GM19395 (cell line): ENCODE results near the gene CENPM.

Experiments
- ATAC-seq: cut with Tn5 transposase; IDR thresholded peaks from one replicate; pipeline ENCODE4 v1.9.1; 2021; ENCODE audit warnings: mild to moderate bottlenecking, moderate library complexity; ENCODE audit not compliant: unreplicated experiment

Gene CENPM

GRCh38 chr22:41900652-41901312, 46.2 kb downstream of the CENPM start:
- no peak for ATAC-seq

DNA sequence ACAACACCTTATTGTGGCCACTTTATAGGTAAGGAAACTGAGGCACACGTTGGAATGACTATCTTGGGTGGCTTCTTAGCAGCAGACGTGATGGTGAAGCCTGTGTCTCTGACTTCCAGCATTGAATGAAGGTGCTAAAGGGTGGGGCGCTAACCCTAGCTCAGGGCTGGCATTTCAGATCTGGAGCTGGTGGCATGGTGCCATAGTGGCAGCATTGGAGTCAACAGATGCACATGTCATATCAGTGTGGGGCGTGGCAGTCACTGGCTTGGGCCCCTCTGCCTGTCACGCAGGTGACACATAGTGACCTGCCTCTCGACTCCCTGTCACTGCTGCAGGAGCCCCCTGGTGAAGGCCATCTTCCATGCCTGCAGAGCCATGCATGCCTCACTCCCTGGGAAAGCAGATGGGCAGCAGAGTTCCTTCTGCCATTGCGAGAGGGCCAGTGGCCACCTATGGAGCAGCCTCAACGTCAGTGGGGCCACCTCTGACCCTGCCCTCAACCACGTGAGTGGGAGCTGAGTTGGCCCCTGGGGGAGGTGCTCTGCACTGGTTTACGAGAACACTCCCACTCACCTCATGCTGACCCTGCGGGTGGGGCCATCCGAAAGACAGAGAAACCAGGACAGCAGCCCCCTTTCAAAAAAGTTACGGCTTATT, 46.8 kb downstream of the CENPM start:
- no peak for ATAC-seq

DNA sequence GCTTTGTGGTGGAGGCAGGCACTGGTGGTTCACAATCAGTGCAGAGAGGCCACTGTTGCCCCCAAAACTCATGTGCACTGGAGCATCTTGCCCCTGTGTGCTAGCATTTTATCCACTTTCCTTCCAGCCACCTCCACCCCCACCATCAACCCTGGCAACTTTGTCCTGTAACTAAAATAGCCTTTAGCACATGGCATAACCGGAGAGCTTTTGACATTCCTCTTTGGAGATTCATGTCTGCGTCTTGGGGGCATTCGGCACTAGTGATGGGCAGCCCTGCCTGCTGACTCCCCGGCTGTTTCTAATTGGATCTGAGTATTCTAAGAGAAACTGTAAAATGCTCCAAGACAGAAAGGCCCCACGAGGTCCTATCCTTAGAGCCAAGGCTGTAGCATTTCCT, 47.8 kb downstream of the CENPM start:
- ATAC-seq: no peak

GRCh38 chr22:41898645-41899044, 48.3 kb downstream of the CENPM start:
- ATAC-seq: no peak

GRCh38 chr22:41893591-41894375, 53.2 kb downstream of the CENPM start:
- ATAC-seq: no peak

- ATAC-seq: no peak
Observed at GRCh38 chr22:41892721-41893120, 54.2 kb downstream of the CENPM start.

- no peak for ATAC-seq
Observed at GRCh38 chr22:41891407-41891806, 55.5 kb downstream of the CENPM start.
